Gastrocnemius medialis (tissue), 4 donors: ENCODE measurements around the gene RAD51D. TPM values are rescaled to one million over a fixed set of nuclear protein-coding genes. Genes with fewer than 3 reads are reported as not detected.

Experiments
- ATAC-seq, 2 donors: fragments of 150-250 bp; one replicate each; pipeline ENCODE4 v1.9.1; 2016
- DNase-seq, 2 donors: peaks; one replicate each; pipeline ENCODE4 v3.0.0-alpha.2; 2019
- H3K27ac ChIP-seq, 4 donors: fragments of 200-600 bp; sonication (generic); 1 replicate in 1 of 4; 2 replicates in 3 of 4; pipeline ENCODE4 v1.5.1; 2016 to 2018; ENCODE audit warnings: mild to moderate bottlenecking in 2 of 4, moderate library complexity in 1 of 4
- H3K27me3 ChIP-seq, 3 donors: fragments of 200-600 bp; sonication (generic) in 2 of 3; 1 replicate in 1 of 3; 2 replicates in 2 of 3; pipeline versions ENCODE4 v1.5.1 to v1.6.0; 2016 to 2019; ENCODE audit warnings: mild to moderate bottlenecking in 1 of 3, moderate library complexity in 1 of 3
- H3K36me3 ChIP-seq, 2 donors: fragments of 200-600 bp; sonication (generic) in 1 of 2; one replicate each; pipeline ENCODE4 v1.5.1; 2017 to 2018
- H3K4me1 ChIP-seq, 2 donors: fragments of 200-600 bp; sonication (generic) in 1 of 2; one replicate each; pipeline ENCODE4 v1.5.1; 2016 to 2017; ENCODE audit warnings: mild to moderate bottlenecking in 2 of 2
- H3K4me3 ChIP-seq, 4 donors: fragments of 200-600 bp; sonication (generic) in 3 of 4; 1 replicate in 1 of 4; 2 replicates in 3 of 4; pipeline ENCODE4 v1.5.1; 2016 to 2019; ENCODE audit warnings: mild to moderate bottlenecking in 2 of 4
- H3K9me3 ChIP-seq, 3 donors: fragments of 200-600 bp; sonication (generic) in 2 of 3; 1 replicate in 1 of 3; 2 replicates in 2 of 3; pipeline ENCODE4 v1.5.1; 2016 to 2019
- CTCF ChIP-seq, 5 experiments: fragments of 450-650 bp in 3 of 5; fragments of 200-600 bp in 2 of 5; sonication (generic) in 2 of 5; IDR thresholded peaks in 4 of 5; conservative IDR thresholded peaks in 1 of 5; 1 replicate in 4 of 5; 2 replicates in 1 of 5; pipeline ENCODE4 v1.5.1; 2016 to 2019; ENCODE audit warnings: antibody characterized with exemption in 5 of 5, mild to moderate bottlenecking in 3 of 5, moderate library complexity in 3 of 5
- POLR2A ChIP-seq, 2 donors: fragments of 450-650 bp; IDR thresholded peaks; one replicate each; pipeline ENCODE4 v1.6.1; 2017; ENCODE audit warnings: antibody characterized with exemption in 2 of 2, mild to moderate bottlenecking in 2 of 2, moderate library complexity in 2 of 2
- in situ Hi-C, 4 donors: fragments of 200-750 bp; cut with MboI; loops; one replicate each; pipeline versions ENCODE4 v1.15.0 to v1.8.0; 2017; ENCODE audit warnings: low sequenced_read_pairs in 4 of 4
- intact Hi-C: fragments of 100-400 bp; cut with DNase I; formaldehyde crosslinking; loops from one replicate; pipeline ENCODE4 v1.15.1; 2023; ENCODE audit warnings: low total_unique reads
- total RNA-seq, 4 donors: library from RNA; depleted of rRNA; stranded (reverse); fragments of >200 nt; gene quantifications; one replicate each; pipeline versions ENCODE4 v1.1.0 to v1.2.3, GENCODE V29; 2016

The RAD51D gene
- total RNA-seq, 4 donors from 2014 or later = 2.5 to 5.2 (median 2.8) TPM

GRCh38 chr17:35044181-35044580, 75.5 kb downstream of the RAD51D start:
- H3K9me3 ChIP-seq = no peaks in the 10 kb centered on the region
- H3K4me1 ChIP-seq = no peaks in the 10 kb centered on the region
- H3K27me3 ChIP-seq = no peaks in the 10 kb centered on the region
- ATAC-seq = no peak
- intact Hi-C loops (no loop called here), in situ Hi-C loops (no loop called here)
- H3K4me3 ChIP-seq = no peak overlapping the region
- TF ChIP-seq CTCF (IDR thresholded peaks at IDR 0.05 in 4 of 5, conservative IDR thresholded peaks at IDR 0.05 in 1 of 5) = no peak
- no peak for TF ChIP-seq POLR2A (IDR thresholded peaks at IDR 0.05)
- no peak for DNase-seq
- H3K27ac ChIP-seq = no peak overlapping the region
- H3K36me3 ChIP-seq = no peaks in the 10 kb centered on the region

Other genes starting within 250 kb of the RAD51D start
- gene CCT6B, start 158.4 kb downstream of the RAD51D start, total RNA-seq = 1 to 10 TPM; 1.4 to 5.4 (median 2.8) TPM
- gene ZNF830, start 158.3 kb downstream of the RAD51D start, total RNA-seq = 10 to 100 TPM in 1 of 4 donors, 1 to 10 TPM in 3; 6.0 to 11.0 (median 7.2) TPM
- gene LIG3, start 139.3 kb downstream of the RAD51D start, total RNA-seq = 10 to 100 TPM; 16.9 to 25.4 (median 21.5) TPM
- 10 to 100 TPM; 17.4 to 65.7 (median 35.0) TPM for gene RFFL, start 56.2 kb downstream of the RAD51D start, total RNA-seq
- not detected for gene FNDC8, start 1.8 kb upstream of the RAD51D start, total RNA-seq
- 10 to 100 TPM in 3 of 4 donors, 1 to 10 TPM in 1; 9.9 to 19.3 (median 11.5) TPM for gene NLE1, start 22.4 kb upstream of the RAD51D start, total RNA-seq
- gene UNC45B, start 28.0 kb upstream of the RAD51D start, total RNA-seq = 100 to 1,000 TPM in 3 of 4 donors, 10 to 100 TPM in 1; 73.7 to 150 (median 105) TPM
- not detected for gene SLC35G3, start 74.5 kb upstream of the RAD51D start, total RNA-seq
- gene SLFN5, start 123.2 kb upstream of the RAD51D start, total RNA-seq = 10 to 100 TPM; 25.3 to 79.3 (median 37.4) TPM